ENCODE results near the gene MYL7.

The MYL7 gene

DNA sequence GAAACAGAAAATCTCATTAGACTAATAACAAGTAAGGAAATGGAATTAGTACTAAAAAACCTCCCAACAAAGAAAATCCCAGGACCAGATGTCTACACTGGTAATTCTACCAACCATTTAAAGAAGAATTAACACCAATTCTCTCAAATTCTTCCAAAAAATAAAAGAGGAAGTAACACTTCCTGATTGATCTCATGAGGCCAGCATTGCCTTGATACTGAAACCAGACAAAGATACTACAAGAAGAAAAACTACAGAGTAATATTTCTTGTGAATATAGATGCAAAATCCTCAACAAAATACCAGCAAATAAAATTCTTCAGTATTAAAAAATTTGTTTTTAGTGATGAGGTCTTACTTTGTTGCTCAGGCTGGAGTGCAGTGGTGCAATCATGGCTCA, 26.8 kb upstream of the MYL7 start:
- no peak for DNase-seq

DNA sequence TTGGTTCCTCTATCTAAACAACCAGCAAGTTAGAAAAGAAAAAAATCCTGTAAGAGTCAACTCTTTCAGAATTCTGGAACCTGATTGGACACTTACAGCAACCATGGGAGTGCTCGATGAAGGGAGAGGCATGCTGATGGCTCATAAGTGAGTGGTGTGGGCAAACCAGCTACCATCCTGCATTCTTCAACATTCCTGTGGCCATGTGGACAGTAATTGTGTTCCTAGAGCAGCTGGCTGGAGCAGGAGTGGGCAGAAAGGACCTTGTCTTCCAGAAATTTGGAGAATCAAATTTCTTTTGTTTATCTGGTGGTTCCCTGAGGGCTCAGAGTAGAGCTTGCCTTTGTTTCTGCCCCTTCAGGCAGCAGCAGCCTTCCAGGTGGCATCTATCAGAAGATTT, 22.5 kb upstream of the MYL7 start:
- no peak for DNase-seq

DNA sequence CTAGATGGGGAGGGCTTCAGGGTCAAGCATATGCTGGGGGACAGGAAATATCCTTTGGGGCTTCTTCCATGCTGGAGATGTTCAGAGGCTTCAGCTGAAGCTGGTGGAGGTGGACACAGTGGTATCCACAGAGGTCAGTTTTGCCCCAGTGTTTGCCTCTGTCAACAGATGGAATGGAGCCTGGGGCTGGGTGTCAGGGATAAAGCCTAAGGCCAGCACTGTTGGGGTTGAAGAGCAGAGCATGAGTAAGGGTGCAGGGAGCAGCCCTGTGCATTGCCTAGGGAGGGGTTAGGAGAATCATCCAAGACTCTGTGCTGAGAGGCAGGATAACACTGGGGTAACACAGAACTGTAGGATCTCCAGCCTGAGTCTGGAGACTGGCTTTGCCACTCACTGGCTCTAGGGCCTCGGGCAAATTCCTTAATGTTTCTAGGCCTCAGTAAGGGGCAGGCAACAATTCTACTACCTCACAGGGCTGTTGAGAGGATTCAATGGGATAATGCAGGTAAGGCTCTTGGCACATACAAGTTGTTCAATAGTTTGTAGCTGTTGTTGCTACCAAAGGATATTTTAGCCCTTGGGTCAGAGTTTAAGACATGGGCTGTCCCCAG, 21.8 kb upstream of the MYL7 start:
- DNase-seq, result no peak

DNA sequence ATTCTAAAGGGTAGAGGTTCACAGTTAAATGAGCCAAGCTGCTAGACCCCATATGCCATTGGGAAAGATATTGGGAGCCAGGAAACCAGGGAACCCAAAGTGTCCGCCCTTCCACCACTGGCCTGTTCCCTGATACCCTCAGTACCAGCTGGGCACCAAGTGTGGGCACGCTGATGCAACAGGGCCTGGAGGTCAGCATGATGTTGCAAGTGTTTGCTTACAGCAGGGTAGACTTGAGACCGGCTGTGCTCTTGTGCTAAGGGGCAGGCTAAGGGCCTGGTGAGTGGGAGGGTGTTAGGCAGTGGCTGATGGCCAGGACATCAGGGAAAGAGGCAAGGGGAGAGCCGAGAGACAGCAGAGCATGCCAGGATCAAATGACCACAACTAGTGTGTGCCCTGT, 21.0 kb upstream of the MYL7 start:
- DNase-seq, result no peak

GRCh38 chr7:44161371-44161770, 20.2 kb upstream of the MYL7 start:
- DNase-seq, result no peak

DNA sequence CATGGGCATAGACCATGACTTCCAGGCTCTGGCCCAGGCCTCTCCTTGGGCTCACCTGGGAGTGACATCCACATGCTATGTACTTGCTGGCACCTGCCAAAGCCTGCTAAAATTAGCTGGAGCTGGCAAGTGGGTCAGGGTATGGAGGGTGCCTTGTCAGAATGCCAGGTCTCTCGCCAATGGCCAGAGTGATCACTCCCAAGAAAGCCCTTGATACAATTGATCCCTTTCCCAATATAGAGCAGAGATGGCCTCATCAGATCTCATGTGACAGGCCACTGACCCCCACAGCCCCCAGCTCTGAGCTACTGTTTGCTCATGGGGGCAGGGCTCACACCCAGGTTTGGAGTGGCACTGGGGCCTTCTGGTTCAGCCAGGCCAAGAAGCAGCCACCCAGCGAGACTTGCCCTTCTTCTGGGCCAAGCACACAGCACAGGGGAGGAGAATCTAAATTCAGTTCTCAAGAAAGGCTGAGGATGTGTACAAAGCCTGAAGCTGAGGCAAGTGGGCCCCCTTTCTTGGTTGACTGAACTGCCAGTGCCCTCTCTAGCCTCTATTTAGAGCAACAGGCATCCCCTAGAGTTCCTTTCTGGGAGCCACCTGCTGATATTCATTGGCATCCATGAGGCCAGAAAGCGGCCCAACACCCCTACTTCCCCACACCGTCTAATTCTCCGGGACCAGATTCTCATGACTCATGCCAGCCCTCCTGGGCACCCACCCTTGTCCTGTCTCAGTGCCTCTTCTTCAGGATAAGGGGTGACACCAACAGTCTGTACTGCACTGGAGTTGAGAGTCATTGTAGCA, 18.9 kb upstream of the MYL7 start:
- DNase-seq, result no peak

GRCh38 chr7:44158873-44159631, 17.9 kb upstream of the MYL7 start:
- no peak for DNase-seq

GRCh38 chr7:44158096-44158872, 17.2 kb upstream of the MYL7 start:
- no peak for DNase-seq

DNA sequence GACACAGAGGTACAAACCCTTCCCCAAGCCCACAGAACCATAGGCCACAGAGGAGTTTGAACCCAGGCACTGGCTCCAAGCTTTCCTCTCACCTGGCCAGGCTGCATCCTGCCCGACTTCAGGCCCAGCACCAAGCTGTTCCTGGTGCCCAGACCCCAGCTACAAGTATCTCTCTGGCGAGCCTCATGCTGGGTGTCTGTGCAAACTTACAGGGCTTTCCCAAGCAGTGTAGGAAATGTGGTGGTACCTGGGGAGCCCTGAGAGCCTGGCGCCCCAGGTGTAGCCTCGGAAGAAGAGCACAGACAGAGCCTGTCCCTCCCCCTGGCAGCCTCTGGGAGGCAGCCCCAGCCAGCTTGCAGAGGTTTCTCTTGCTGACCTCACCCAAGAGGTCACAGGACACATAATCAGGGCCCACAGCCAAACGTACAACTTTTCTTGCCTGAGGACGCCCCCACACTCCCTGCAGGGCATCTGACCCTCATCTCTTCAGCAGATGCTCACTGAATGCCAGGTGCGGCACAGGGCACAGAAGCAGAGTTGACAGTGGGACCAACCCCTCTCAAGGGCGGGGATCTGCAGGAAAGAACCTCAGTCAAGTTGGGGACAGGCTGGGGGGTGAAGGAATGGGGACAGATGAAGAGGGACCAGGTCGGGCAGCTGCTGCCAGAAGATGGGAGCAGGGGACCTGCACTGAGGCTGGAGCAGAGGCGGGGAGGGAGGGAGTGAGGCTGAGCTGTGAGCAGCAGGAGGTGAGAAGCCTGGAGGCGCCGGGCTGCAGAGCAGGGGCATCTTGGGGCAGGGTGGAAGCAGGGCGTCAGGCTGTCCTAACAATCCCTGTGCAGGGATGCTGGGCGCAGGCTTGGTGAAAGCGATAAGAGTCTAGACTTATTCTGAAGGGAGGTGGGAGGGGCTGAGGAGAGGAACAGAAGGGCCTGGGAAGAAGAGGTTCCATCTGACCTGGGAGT, 16.3 kb upstream of the MYL7 start:
- DNase-seq, result no peak

DNA sequence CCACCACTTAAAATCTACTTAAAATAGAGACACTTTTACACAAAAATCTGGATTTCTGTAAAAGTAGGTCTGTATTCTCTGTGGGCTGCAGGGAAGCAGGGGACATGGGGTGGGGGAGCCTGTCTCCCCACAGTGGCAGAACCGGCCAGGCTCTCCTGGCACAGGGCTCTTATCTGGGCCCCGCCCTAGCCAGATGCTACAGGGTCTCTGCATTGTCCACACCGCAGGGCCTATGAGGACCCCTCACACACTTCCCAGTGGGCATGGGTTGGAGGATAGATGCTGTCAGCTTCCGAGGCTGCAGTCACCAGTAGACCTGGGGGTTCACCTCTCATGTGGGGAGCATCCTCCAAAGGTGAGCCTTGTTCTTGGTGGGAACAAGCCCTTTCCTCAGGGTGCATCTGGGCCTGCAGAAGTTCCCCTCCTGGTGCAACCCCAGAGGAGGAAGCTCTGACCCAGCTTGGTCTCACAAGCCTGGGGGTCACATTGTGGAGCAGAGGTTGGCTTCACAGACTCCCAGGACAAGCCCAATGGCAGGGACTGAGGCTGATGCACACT, 15.4 kb upstream of the MYL7 start:
- DNase-seq, result no peak

DNA sequence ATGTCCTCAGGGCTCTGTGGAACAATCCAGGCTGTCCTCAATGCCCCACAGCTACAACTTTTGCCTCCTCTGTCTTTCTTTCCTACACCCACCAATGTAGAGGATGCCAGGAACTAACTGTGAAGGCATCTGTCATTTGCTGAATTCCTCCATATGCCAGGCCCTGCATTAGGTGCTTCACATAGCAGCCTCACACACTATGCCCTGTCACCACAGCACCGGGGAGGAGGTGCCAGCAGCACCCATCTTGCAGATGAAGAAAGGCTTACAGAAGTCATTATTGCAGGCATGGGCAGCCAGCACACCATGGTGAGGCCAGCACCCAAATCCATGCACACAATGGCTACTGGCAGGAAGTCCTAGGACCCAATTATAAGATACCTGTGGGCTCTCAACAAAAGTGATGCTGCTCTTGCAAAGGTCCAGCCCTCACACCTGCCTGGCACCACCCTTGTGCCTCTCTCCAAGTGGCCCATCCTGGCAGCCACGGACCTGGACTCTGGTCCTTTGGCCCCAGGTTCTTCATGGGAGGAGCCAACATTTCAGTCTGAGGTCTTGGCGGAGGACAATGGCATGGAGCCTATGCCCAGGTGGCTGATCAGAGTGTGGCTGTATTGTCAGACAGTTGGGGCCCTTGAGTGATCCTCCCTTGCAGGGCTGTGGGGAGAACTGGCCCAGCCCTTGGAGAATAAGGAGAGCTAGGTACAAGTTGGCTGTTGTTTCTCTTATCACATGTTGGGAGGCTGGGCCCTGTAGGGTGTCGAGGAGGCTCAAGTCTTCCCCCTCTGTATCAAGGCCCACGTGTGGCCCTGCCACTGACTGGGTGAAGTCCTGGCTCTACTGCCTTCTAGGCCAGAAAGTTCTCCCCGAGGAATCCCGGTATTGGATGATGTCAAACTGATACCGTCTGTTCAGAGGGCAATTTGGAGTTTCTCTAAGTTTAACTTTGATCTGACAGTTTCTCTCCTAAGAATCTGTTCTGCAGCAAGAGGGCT, 14.4 kb upstream of the MYL7 start:
- no peak for DNase-seq

- DNase-seq, result no peak
Measured at GRCh38 chr7:44154703-44155102, 13.6 kb upstream of the MYL7 start.

GRCh38 chr7:44153948-44154335, 12.8 kb upstream of the MYL7 start:
- DNase-seq, result no peak

- no peak for DNase-seq
Measured at GRCh38 chr7:44152971-44153947, 12.1 kb upstream of the MYL7 start.

DNA sequence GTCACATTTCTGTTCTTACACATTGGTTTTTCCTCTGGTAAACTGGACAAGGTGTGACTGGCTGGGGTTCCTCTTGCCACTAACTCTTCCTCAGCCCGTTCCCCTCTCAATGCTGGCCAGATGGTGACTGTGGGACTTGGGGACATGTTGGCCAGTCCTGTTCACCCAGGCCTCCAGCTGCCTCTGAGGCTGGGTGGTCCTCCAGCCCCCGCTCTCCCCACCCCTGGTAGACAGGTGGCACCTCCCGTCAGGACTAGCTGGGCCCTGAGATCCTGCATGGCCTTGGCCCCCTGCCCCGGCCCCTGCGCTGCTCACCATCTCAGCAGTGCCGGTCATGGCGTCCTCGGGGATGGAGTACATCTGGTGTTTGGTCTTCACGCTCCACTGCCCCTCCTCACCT, 10.8 kb upstream of the MYL7 start:
- no peak for DNase-seq

DNA sequence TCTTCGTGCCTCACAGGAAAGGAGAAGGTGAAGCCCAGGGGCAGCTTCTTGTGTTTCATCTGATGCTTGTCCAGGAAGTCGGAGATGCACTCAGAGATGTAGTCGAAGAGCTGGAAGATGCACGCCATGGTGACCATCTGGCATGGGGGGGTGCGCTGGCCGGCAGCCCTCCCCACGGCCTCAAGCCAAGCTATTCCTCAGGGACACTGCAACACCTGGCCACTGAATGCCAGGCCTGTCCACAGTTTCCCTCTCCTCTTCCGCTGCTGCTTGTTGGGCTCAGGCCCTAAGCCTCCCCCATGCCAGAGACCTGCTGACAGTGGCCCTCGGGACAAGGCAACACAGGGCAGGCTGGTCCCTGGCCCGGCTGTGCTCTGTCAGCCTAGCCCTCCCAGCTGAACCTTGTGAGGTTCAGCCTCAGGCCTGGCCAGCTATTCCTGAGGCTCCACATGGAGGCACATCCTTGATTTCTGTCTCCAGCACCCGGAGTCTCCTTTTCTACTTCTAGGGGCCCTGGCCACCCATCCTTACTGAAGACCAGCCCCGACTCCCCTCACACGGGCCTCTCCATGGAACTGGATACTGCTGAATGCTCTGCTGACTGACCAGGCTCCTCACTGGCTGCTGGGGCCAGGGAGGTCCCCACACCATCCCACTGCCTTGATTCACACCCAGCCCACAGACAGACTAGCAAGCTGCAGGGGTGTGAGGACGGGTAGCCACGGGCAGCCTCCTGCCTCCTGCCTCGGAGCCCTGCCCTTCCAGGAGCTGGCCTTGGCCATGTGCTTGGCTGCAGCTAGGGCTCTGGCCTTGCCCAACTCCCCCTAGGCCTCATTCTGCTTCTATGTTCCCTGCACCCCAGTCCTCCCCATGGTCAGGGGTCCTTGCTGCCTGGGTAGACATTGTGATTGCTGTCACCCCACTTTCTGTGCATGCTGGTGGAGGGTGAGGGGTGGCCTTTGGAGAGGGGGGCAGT, 10.1 kb upstream of the MYL7 start:
- DNase-seq, result no peak

GRCh38 chr7:44150466-44150832, 9.3 kb upstream of the MYL7 start:
- DNase-seq, result no peak

Data from activated CD4-positive, alpha-beta T cell treated with anti-CD3 and anti-CD28 coated beads for 4 hours (primary cell).